ENCODE results near the gene CHIC1. TPM values are rescaled to one million over a fixed set of nuclear protein-coding genes. Genes with fewer than 3 reads are reported as not detected.

CHIC1 gene
- total and polyA plus RNA-seq, 2 donors (not counting 1 experiment from before 2014, with no cell fraction given), result 6.6 to 18.8 TPM

DNA sequence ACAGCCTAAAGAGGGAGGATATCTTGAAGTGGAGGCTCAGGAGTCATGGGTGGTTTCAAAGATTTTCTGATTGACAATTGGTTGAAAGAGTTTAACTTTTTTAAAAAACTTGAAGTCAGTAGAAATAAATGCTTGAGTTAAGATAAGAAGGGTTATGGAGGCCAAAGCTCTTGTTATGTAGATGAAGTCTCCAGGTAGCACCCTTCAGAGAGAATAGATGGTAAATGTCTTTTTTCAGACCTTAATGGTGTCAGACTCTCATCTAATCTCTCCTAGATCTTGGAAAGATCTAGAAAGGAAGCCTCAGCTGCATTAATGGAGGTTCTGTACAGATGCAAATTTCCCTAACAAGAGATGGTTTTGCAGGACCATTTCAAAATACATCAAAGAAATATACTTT lies 6.8 kb upstream of the CHIC1 start:
- Mint-ChIP-seq H3K9me3 (ENCODE audit: insufficient read depth) (no peaks in the 10 kb centered on the region), H3K27me3 (no peaks in the 10 kb centered on the region), H3K4me3 (no peak overlapping the region), H3K27ac (no peak overlapping the region), H3K4me1 (peaks cover 3% of the 10 kb centered on the region)
- TF ChIP-seq EZH2 (IDR thresholded peaks at IDR 0.05; ENCODE audit: borderline replicate concordance, insufficient read depth, low read depth, low read length, poor library complexity, severe bottlenecking) (no peak), CTCF (IDR thresholded peaks at IDR 0.05) (no peak)
- H2AFZ ChIP-seq (ENCODE audit: insufficient read depth, low read depth, low read length, poor library complexity, severe bottlenecking), result no peak overlapping the region
- intact Hi-C loops (cut with micrococcal nuclease), result no loop called here
- no peaks in the 10 kb centered on the region for H3K9me3 ChIP-seq (ENCODE audit: control extremely low read depth in 1 of 3, control insufficient read depth in 2 of 3, insufficient read depth in 1 of 3, low read length in 2 of 3)
- H3K4me3 ChIP-seq (ENCODE audit: control extremely low read depth in 1 of 5, extremely low read depth in 1 of 5, insufficient read depth in 1 of 5, low read depth in 2 of 5, low read length in 4 of 5), result no peak overlapping the region
- H3K4me1 ChIP-seq (ENCODE audit: control insufficient read depth in 2 of 2, insufficient read depth in 2 of 2, low read length in 2 of 2), result no peaks in the 10 kb centered on the region
- H3K4me2 ChIP-seq (replicated peaks; ENCODE audit: low read depth, low read length, poor library complexity, severe bottlenecking), result no peak overlapping the region
- no peaks in the 10 kb centered on the region for H3K79me2 ChIP-seq (ENCODE audit: control insufficient read depth, insufficient read depth, low read length)
- ChIA-PET CTCF (no interaction called here), POLR2A (no interaction called here)
- H3K9ac ChIP-seq (ENCODE audit: low read length), result no peak overlapping the region
- ATAC-seq (ENCODE audit: low read depth) (no peak), DNase-seq (no peak)
- H3K27ac ChIP-seq (ENCODE audit: low read length in 2 of 2), result no peak overlapping the region
- no peaks in the 10 kb centered on the region for H3K27me3 ChIP-seq (replicated peaks in 1 of 4; ENCODE audit: control extremely low read depth in 1 of 4, control insufficient read depth in 3 of 4, insufficient read depth in 4 of 4, low read length in 3 of 4)
- H3K36me3 ChIP-seq (replicated peaks in 1 of 2; ENCODE audit: control extremely low read depth in 1 of 2, control insufficient read depth in 1 of 2, extremely low read depth in 1 of 2, insufficient read depth in 2 of 2, low read length in 1 of 2), result no peaks in the 10 kb centered on the region
- H4K20me1 ChIP-seq (ENCODE audit: control insufficient read depth, insufficient read depth, low read length, poor library complexity, severe bottlenecking), result no peaks in the 10 kb centered on the region

GRCh38 chrX:73561801-73562200 lies 1.2 kb upstream of the CHIC1 start:
- no peaks in the 10 kb centered on the region for H3K27me3 ChIP-seq (replicated peaks in 1 of 4; ENCODE audit: control extremely low read depth in 1 of 4, control insufficient read depth in 3 of 4, insufficient read depth in 4 of 4, low read length in 3 of 4)
- Mint-ChIP-seq H3K27me3 (no peaks in the 10 kb centered on the region), H3K4me1 (peaks cover 23% of the 10 kb centered on the region), H3K27ac (no peak overlapping the region), H3K4me3 (peak overlapping the region; percentile 54), H3K9me3 (ENCODE audit: insufficient read depth) (no peaks in the 10 kb centered on the region)
- no peak overlapping the region for H3K27ac ChIP-seq (ENCODE audit: low read length in 2 of 2)
- ChIA-PET POLR2A (no interaction called here), CTCF (no interaction called here)
- DNase-seq (no peak), ATAC-seq (ENCODE audit: low read depth) (no peak)
- H3K4me3 ChIP-seq (ENCODE audit: control extremely low read depth in 1 of 5, extremely low read depth in 1 of 5, insufficient read depth in 1 of 5, low read depth in 2 of 5, low read length in 4 of 5), result no peak overlapping the region
- H4K20me1 ChIP-seq (ENCODE audit: control insufficient read depth, insufficient read depth, low read length, poor library complexity, severe bottlenecking), result no peaks in the 10 kb centered on the region
- peak overlapping the region; percentile 77 for H3K4me2 ChIP-seq (replicated peaks; ENCODE audit: low read depth, low read length, poor library complexity, severe bottlenecking)
- no peaks in the 10 kb centered on the region for H3K79me2 ChIP-seq (ENCODE audit: control insufficient read depth, insufficient read depth, low read length)
- TF ChIP-seq CTCF (IDR thresholded peaks at IDR 0.05) (no peak), EZH2 (IDR thresholded peaks at IDR 0.05; ENCODE audit: borderline replicate concordance, insufficient read depth, low read depth, low read length, poor library complexity, severe bottlenecking) (no peak)
- no peaks in the 10 kb centered on the region for H3K9me3 ChIP-seq (ENCODE audit: control extremely low read depth in 1 of 3, control insufficient read depth in 2 of 3, insufficient read depth in 1 of 3, low read length in 2 of 3)
- 88% methylated on average over 1 of the region's 3 CpGs for WGBS (ENCODE audit: insufficient coverage)
- H3K36me3 ChIP-seq (replicated peaks in 1 of 2; ENCODE audit: control extremely low read depth in 1 of 2, control insufficient read depth in 1 of 2, extremely low read depth in 1 of 2, insufficient read depth in 2 of 2, low read length in 1 of 2), result no peaks in the 10 kb centered on the region
- H3K4me1 ChIP-seq (ENCODE audit: control insufficient read depth in 2 of 2, insufficient read depth in 2 of 2, low read length in 2 of 2), result peaks cover 7 to 13% of the 10 kb centered on the region in 2 donors
- intact Hi-C loops (cut with micrococcal nuclease), result loop anchor here (2.0 to 10.0 kb wide), 4 partner anchors 383 to 1053 kb away; partner anchors contain the start of genes HDAC8 and RLIM
- H3K9ac ChIP-seq (ENCODE audit: low read length), result no peak overlapping the region
- no peak overlapping the region for H2AFZ ChIP-seq (ENCODE audit: insufficient read depth, low read depth, low read length, poor library complexity, severe bottlenecking)

All from B cell (primary cell).